B cell (primary cell): ENCODE results near the gene CTNNB1. TPM values are rescaled to one million over a fixed set of nuclear protein-coding genes. Genes with fewer than 3 reads are reported as not detected.

ENCODE experiments used
- ATAC-seq: fragments of 200-7000 bp; cut with Tn5 transposase; one replicate; pipeline ENCODE4 v1.10.0; 2021; ENCODE audit warnings: low read depth, mild to moderate bottlenecking, moderate number of reproducible peaks, moderate library complexity
- CTCF ChIA-PET: fragments of 350-600 bp; sonication (Branson Sonifier 250); formaldehyde crosslinking; loops from one replicate; lab custom pipeline; 2021; ENCODE audit warnings: antibody characterized with exemption, inconsistent platforms; lab: Charles Lee
- POLR2A ChIA-PET: fragments of 350-600 bp; sonication (Branson Sonifier 250); formaldehyde crosslinking; loops from one replicate; lab custom pipeline; 2021; ENCODE audit warnings: antibody characterized with exemption; lab: Charles Lee
- DNase-seq: peaks from one replicate; pipeline ENCODE4 v3.0.0; 2013
- H2AFZ ChIP-seq: 2 replicates; pipeline ENCODE4 v1.6.1; 2012; ENCODE audit warnings: mild to moderate bottlenecking, low read depth, low read length; ENCODE audit not compliant: insufficient read depth, poor library complexity, severe bottlenecking
- H3K27ac ChIP-seq, 2 donors: 1 replicate in 1 of 2; 2 replicates in 1 of 2; pipeline ENCODE4 v1.5.1; 2012 to 2013; ENCODE audit warnings: low read length in 2 of 2, mild to moderate bottlenecking in 2 of 2, moderate library complexity in 1 of 2
- H3K27me3 ChIP-seq, 4 experiments: fragments of 200-600 bp in 1 of 4; sonication (generic) in 1 of 4; replicated peaks in 1 of 4; 1 replicate in 2 of 4; 2 replicates in 2 of 4; pipeline versions ENCODE4 v1.6.1 to v1.7.0; 2013 to 2016; ENCODE audit warnings: low read length in 3 of 4, mild to moderate bottlenecking in 2 of 4, mixed read lengths in 1 of 4, moderate library complexity in 1 of 4; ENCODE audit not compliant: insufficient read depth in 4 of 4, control insufficient read depth in 3 of 4; ENCODE audit errors: control extremely low read depth in 1 of 4
- H3K36me3 ChIP-seq, 2 experiments: replicated peaks in 1 of 2; 1 replicate in 1 of 2; 2 replicates in 1 of 2; pipeline versions ENCODE4 v1.6.1 to v1.7.1; 2013; ENCODE audit warnings: low read length in 1 of 2; ENCODE audit not compliant: insufficient read depth in 2 of 2, control insufficient read depth in 1 of 2; ENCODE audit errors: control extremely low read depth in 1 of 2, extremely low read depth in 1 of 2
- H3K4me1 ChIP-seq, 2 donors: fragments of 200-600 bp in 1 of 2; sonication (generic) in 1 of 2; 1 replicate in 1 of 2; 2 replicates in 1 of 2; pipeline versions ENCODE4 v1.5.1 to v1.6.1; 2013 to 2017; ENCODE audit warnings: low read length in 2 of 2; ENCODE audit not compliant: control insufficient read depth in 2 of 2, insufficient read depth in 2 of 2
- H3K4me2 ChIP-seq: replicated peaks from 2 replicates; pipeline ENCODE3; 2012; ENCODE audit warnings: mild to moderate bottlenecking, low read depth, low read length; ENCODE audit not compliant: poor library complexity, severe bottlenecking
- H3K4me3 ChIP-seq, 5 experiments: fragments of 200-600 bp in 1 of 5; sonication (generic) in 1 of 5; 1 replicate in 3 of 5; 2 replicates in 2 of 5; pipeline versions ENCODE4 v1.5.1 to v1.7.0; 2011 to 2016; ENCODE audit warnings: low read length in 4 of 5, mild to moderate bottlenecking in 4 of 5, low read depth in 2 of 5, control low read depth in 1 of 5, moderate library complexity in 1 of 5; ENCODE audit not compliant: insufficient read depth in 1 of 5; ENCODE audit errors: control extremely low read depth in 1 of 5, extremely low read depth in 1 of 5
- H3K79me2 ChIP-seq: fragments of 200-600 bp; sonication (generic); one replicate; pipeline ENCODE4 v1.6.0; 2016; ENCODE audit warnings: low read length; ENCODE audit not compliant: control insufficient read depth, insufficient read depth
- H3K9ac ChIP-seq: fragments of 200-600 bp; sonication (generic); 2 replicates; pipeline ENCODE4 v1.6.1; 2017; ENCODE audit warnings: mild to moderate bottlenecking, low read length, moderate library complexity
- H3K9me3 ChIP-seq, 3 donors: one replicate each; pipeline versions ENCODE4 v1.6.1 to v1.7.1; 2013; ENCODE audit warnings: low read length in 2 of 3; ENCODE audit not compliant: control insufficient read depth in 2 of 3, insufficient read depth in 1 of 3; ENCODE audit errors: control extremely low read depth in 1 of 3
- H4K20me1 ChIP-seq: 2 replicates; pipeline ENCODE4 v1.6.0; 2012; ENCODE audit warnings: mild to moderate bottlenecking, low read length; ENCODE audit not compliant: insufficient read depth, control insufficient read depth, poor library complexity, severe bottlenecking
- H3K27ac Mint-ChIP-seq: one replicate; pipeline ENCODE4 v1.8.0; 2021; ENCODE audit warnings: mixed read lengths
- H3K27me3 Mint-ChIP-seq: one replicate; pipeline ENCODE4 v1.8.0; 2021; ENCODE audit warnings: mixed read lengths
- H3K4me1 Mint-ChIP-seq: one replicate; pipeline ENCODE4 v1.8.0; 2021; ENCODE audit warnings: mixed read lengths
- H3K4me3 Mint-ChIP-seq: one replicate; pipeline ENCODE4 v1.8.0; 2021; ENCODE audit warnings: mixed read lengths
- H3K9me3 Mint-ChIP-seq: one replicate; pipeline ENCODE4 v1.8.0; 2022; ENCODE audit warnings: mixed read lengths; ENCODE audit not compliant: insufficient read depth
- EZH2 ChIP-seq: IDR thresholded peaks from 2 replicates; pipeline ENCODE4 v1.6.1; 2012; ENCODE audit warnings: borderline replicate concordance, low read depth, mild to moderate bottlenecking, moderate library complexity, low read length; ENCODE audit not compliant: insufficient read depth, poor library complexity, severe bottlenecking
- WGBS: methylation state at CpG from one replicate; pipeline ENCODE4 v1.1.5; 2013; ENCODE audit warnings: missing lambda C conversion rate; ENCODE audit not compliant: insufficient coverage; 5-methylcytosine and 5-hydroxymethylcytosine counted together
- intact Hi-C: fragments of 100-400 bp; cut with micrococcal nuclease; formaldehyde crosslinking; loops from one replicate; pipeline ENCODE4 v1.10.0; 2022
- polyA plus RNA-seq: library from polyadenylated mRNA; depleted of rRNA; stranded (reverse); fragments of >200 nt; gene quantifications from 2 replicates; pipeline ENCODE4 v1.2.3, GENCODE V29; 2012
- total RNA-seq, 2 donors: library from RNA; stranded (reverse); fragments of 120-200 nt in 1 of 2; gene quantifications; 1 replicate in 1 of 2; 2 replicates in 1 of 2; pipeline versions ENCODE4 v1.2.3 to v1.2.4, GENCODE V29; 2013 to 2022
- TF ChIP-seq, protein P1 (sequence below): fragments of 200-600 bp; IDR thresholded peaks from one replicate; pipeline ENCODE4 v1.8.0; 2022; ENCODE audit warnings: antibody characterized with exemption, mild to moderate bottlenecking

Gene CTNNB1
- total and polyA plus RNA-seq, 2 donors (not counting 1 experiment from before 2014, with no cell fraction given), result 103 to 178 TPM

DNA sequence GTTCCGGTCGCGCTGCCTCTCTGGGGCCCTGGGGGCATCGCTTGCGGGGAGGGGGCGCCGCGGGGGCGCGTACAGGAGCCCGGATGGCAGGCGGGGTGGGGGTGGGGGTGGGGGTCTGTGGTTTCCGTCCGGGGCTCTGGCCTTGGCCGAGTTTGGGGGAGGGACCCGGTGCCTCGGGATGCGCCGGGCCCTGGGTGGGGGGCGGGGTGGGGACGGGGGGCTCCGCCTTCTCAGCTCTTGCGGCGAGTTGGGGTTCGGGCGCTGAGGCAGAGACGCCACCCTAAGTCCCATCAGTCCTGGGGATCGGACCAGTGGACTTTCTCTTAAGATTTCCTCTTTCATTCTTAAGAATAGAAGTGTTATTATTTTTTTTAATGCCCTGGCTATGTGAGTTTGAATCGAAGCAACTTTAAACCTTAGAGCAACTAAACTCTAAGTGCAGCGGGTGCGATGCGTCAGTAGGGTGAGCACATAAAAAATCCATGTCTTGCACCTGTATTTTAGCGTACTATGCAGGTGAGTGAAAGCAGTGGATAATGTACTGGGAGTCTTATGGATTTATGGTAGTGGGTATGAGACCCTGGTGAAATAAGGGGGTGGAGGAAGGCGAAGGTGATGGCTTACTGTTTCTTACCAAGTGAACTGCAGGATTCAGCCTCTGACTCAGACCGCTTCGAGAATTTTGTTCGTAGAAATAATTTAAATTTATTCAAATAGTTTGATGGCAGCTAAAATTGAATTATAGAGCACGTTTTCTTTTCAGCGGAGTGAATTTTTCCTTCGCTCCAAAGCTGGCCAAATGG is 762 bp downstream of the CTNNB1 start:
- peaks cover 75% of the 10 kb centered on the region for H3K79me2 ChIP-seq
- peak overlapping the region; percentile 93 for H2AFZ ChIP-seq
- TF ChIP-seq, protein P1, sequence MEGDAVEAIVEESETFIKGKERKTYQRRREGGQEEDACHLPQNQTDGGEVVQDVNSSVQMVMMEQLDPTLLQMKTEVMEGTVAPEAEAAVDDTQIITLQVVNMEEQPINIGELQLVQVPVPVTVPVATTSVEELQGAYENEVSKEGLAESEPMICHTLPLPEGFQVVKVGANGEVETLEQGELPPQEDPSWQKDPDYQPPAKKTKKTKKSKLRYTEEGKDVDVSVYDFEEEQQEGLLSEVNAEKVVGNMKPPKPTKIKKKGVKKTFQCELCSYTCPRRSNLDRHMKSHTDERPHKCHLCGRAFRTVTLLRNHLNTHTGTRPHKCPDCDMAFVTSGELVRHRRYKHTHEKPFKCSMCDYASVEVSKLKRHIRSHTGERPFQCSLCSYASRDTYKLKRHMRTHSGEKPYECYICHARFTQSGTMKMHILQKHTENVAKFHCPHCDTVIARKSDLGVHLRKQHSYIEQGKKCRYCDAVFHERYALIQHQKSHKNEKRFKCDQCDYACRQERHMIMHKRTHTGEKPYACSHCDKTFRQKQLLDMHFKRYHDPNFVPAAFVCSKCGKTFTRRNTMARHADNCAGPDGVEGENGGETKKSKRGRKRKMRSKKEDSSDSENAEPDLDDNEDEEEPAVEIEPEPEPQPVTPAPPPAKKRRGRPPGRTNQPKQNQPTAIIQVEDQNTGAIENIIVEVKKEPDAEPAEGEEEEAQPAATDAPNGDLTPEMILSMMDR, result no peak
- no peak for TF ChIP-seq EZH2
- peaks cover 51% of the 10 kb centered on the region for H4K20me1 ChIP-seq
- H3K36me3 ChIP-seq, result no peaks in the 10 kb centered on the region
- intact Hi-C loops, result loop anchor here (1.0 to 10.0 kb wide), 12 partner anchors 17 to 891 kb away; partner anchors contain the start of genes EIF1B, RPL14 and ZNF621
- Mint-ChIP-seq H3K4me1 (peaks cover 54% of the 10 kb centered on the region), H3K27me3 (peaks cover 8% of the 10 kb centered on the region), H3K27ac (peak overlapping the region; percentile 85), H3K9me3 (no peaks in the 10 kb centered on the region), H3K4me3 (peak overlapping the region; percentile 96)
- peak overlapping the region; percentile 94 to 97 for H3K27ac ChIP-seq
- H3K9ac ChIP-seq, result peak overlapping the region; percentile 99
- H3K4me2 ChIP-seq, result peak overlapping the region; percentile 83
- POLR2A ChIA-PET, result interaction anchor here (0.7 to 2.3 kb wide), 7 partner anchors 9 to 813 kb away, joined by 3 to 14 read pairs (median 4); partner anchors contain the start of gene ZNF619
- H3K27me3 ChIP-seq, result peaks cover 0 to 1% (median 0%) of the 10 kb centered on the region in 4 experiments
- peak; percentile 60 for DNase-seq
- H3K4me1 ChIP-seq, result peaks cover 40 to 52% of the 10 kb centered on the region in 2 donors
- no peaks in the 10 kb centered on the region for H3K9me3 ChIP-seq
- peak; percentile 15 for ATAC-seq
- H3K4me3 ChIP-seq, result peak overlapping the region; percentile 91 to 98 (median 96)
- 2% methylated on average over 12 of the region's 40 CpGs for WGBS
- CTCF ChIA-PET, result interaction anchor here (0.9 to 2.0 kb wide), 6 partner anchors 9 to 623 kb away, joined by 3 to 22 read pairs (median 4); no protein-coding TSS in a partner anchor
